Measurements from ENCODE around the gene TSPAN33. TPM values are rescaled to one million over a fixed set of nuclear protein-coding genes. Genes with fewer than 3 reads are reported as not detected.

Gene TSPAN33
- total and polyA plus RNA-seq, 2 of the 13 experiments (the other 11 are each of a cell fraction or from before 2014, with no cell fraction given): 15.3 to 16.5 TPM

DNA sequence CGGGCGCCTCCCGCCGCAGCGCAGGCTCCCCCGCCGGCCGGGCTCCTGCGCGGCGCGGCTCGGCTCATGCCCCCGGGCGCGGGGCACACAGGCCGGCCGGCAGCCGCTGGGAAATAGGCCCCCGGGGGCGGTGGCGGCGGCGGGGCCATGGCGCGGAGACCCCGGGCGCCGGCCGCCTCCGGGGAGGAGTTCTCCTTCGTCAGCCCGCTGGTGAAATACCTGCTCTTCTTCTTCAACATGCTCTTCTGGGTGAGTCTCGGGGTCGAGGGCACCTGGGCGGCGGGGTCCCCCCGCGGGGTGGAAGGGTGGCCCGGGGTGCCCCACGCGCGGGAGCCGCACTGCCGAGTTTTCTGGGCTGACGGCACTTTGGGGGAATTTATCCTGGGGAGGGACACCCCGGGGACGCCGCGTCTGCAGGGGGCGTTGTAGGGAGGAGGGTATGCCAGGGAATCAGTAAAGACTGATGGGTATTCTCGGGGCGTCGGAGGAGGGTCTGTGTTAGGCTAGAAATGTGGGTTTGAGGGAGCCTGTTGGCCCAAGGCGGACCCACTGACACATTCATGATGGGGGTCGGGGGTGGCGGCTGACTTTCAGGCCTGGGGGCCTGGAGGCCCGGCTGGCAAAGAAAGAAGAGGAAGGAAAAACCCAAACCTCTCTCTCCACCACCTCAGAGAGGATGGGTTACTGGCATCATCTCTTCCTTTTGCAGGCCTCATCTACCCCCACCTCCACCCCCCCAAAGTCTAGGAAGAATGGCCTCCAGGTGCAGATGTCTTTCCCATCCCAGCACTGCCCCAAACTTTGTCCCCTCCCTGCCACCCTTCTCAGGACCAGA, 544 bp downstream of the TSPAN33 start:
- H3K27me3 ChIP-seq (ENCODE audit: control insufficient read depth in 1 of 2, insufficient read depth in 2 of 2, low read length in 2 of 2): peaks cover 0 to 17% of the 10 kb centered on the region in 2 experiments; a peak in 2 of 5 replicates
- no TSS peak for BruUV-seq (replicated peaks)
- ATAC-seq (no peak; the same call in 2 of the 3 replicates), DNase-seq (ENCODE audit: low spot score) (no peak), FAIRE-seq (no peak)
- 24% methylated on average over 13 of the region's 58 CpGs for WGBS (ENCODE audit: low lambda C conversion rate)
- peak overlapping the region; percentile 71 to 83 (median 82) for H3K4me3 ChIP-seq (replicated peaks in 1 of 3; ENCODE audit: insufficient read depth in 1 of 3, low read depth in 2 of 3, low read length in 3 of 3)
- H3K79me2 ChIP-seq (ENCODE audit: insufficient read depth, low read length): no peaks in the 10 kb centered on the region
- no peak overlapping the region for H3K27ac ChIP-seq (ENCODE audit: extremely low read length, insufficient read depth, low read length)
- H3K36me3 ChIP-seq (replicated peaks in 1 of 2; ENCODE audit: control insufficient read depth in 1 of 2, insufficient read depth in 2 of 2, low read length in 2 of 2): no peaks in the 10 kb centered on the region
- H3K4me2 ChIP-seq (ENCODE audit: low read depth, low read length): peak overlapping the region; percentile 91
- H2AFZ ChIP-seq (ENCODE audit: low read length): no peak overlapping the region
- 0 out of 2 replicates have a peak overlapping the region, but pooled peaks have one; percentile 32 for H3K9ac ChIP-seq (ENCODE audit: insufficient read depth, low read depth, low read length)
- intact Hi-C loops (cut with micrococcal nuclease; ENCODE audit: unreplicated experiment) (loop anchor here (2.0 kb wide), 1 partner anchor 42 kb away; no protein-coding TSS in a partner anchor), in situ Hi-C loops (cut with HindIII; ENCODE audit: extremely low pct_ligation_motif_present, low pct_unique_long_range_greater_than_20kb) (no loop called here)
- no peaks in the 10 kb centered on the region for H3K9me3 ChIP-seq (ENCODE audit: low read length)
- CTCF ChIA-PET (ENCODE audit: low intra/inter-chr PET ratio, low total read pairs): no interaction called here
- POLR2A ChIA-PET: interaction anchor here (0.6 kb wide), 1 partner anchor 82 kb away, joined by 3 read pairs; no protein-coding TSS in a partner anchor
- H3K4me1 ChIP-seq (ENCODE audit: insufficient read depth, low read length): peaks cover 30% of the 10 kb centered on the region
- H4K20me1 ChIP-seq (ENCODE audit: insufficient read depth, low read length): no peaks in the 10 kb centered on the region
- TF ChIP-seq SNRNP70 (IDR thresholded peaks at IDR 0.05; ENCODE audit: low read depth, low read length): no peak
- TF ChIP-seq MTERF4 (CRISPR knock-in tag; IDR thresholded peaks at IDR 0.05): no peak
- no peak for TF ChIP-seq MLLT10 (CRISPR knock-in tag; IDR thresholded peaks at IDR 0.05)
- TF ChIP-seq ZNF557 (CRISPR knock-in tag; IDR thresholded peaks at IDR 0.05): no peak
- no peak for TF ChIP-seq GTF3A (CRISPR knock-in tag; conservative IDR thresholded peaks at IDR 0.05)
- peak; percentile 72 for TF ChIP-seq PATZ1 (CRISPR knock-in tag; IDR thresholded peaks at IDR 0.05)
- peak; percentile 24; the same call in 1 of the 2 replicates for TF ChIP-seq SALL1 (CRISPR knock-in tag; IDR thresholded peaks at IDR 0.05)
- no peak for TF ChIP-seq ZNF234 (CRISPR knock-in tag; conservative IDR thresholded peaks at IDR 0.05)
- TF ChIP-seq MED1 (CRISPR knock-in tag; IDR thresholded peaks at IDR 0.05): 0 out of 2 replicates have a peak, but pooled peaks have one; percentile 3
- no peak for TF ChIP-seq YEATS2 (CRISPR knock-in tag; IDR thresholded peaks at IDR 0.05; ENCODE audit: borderline replicate concordance)
- no peak for TF ChIP-seq HOXA5 (CRISPR knock-in tag; IDR thresholded peaks at IDR 0.05)
- 0 out of 2 replicates have a peak, but pooled peaks have one; percentile 46 for TF ChIP-seq ZNF563 (CRISPR knock-in tag; IDR thresholded peaks at IDR 0.05)
- TF ChIP-seq, protein P1, sequence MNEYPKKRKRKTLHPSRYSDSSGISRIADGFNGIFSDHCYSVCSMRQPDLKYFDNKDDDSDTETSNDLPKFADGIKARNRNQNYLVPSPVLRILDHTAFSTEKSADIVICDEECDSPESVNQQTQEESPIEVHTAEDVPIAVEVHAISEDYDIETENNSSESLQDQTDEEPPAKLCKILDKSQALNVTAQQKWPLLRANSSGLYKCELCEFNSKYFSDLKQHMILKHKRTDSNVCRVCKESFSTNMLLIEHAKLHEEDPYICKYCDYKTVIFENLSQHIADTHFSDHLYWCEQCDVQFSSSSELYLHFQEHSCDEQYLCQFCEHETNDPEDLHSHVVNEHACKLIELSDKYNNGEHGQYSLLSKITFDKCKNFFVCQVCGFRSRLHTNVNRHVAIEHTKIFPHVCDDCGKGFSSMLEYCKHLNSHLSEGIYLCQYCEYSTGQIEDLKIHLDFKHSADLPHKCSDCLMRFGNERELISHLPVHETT (CRISPR knock-in tag; conservative IDR thresholded peaks at IDR 0.05): no peak
- TF ChIP-seq ZFY (CRISPR knock-in tag; IDR thresholded peaks at IDR 0.05): peak; percentile 40
- TF ChIP-seq ETV6 (CRISPR knock-in tag; conservative IDR thresholded peaks at IDR 0.05): no peak
- no peak for TF ChIP-seq ZNF383 (CRISPR knock-in tag; IDR thresholded peaks at IDR 0.05; ENCODE audit: borderline replicate concordance)
- no peak for TF ChIP-seq EEA1 (CRISPR knock-in tag; IDR thresholded peaks at IDR 0.05; ENCODE audit: borderline replicate concordance)
- no peak for TF ChIP-seq ZNF232 (CRISPR knock-in tag; IDR thresholded peaks at IDR 0.05; ENCODE audit: borderline replicate concordance)

Data from HepG2 (cell line).